A673 (cell line): ENCODE measurements around the gene ZNF778. TPM values are rescaled to one million over a fixed set of nuclear protein-coding genes. Genes with fewer than 3 reads are reported as not detected.

Experiments
- BruUV-seq: library from RNA; stranded (reverse); fragments of 400-500 nt; replicated peaks from 2 replicates; lab custom pipeline; 2021; lab: Mats Ljungman, UMichigan
- CTCF ChIA-PET: fragments of 300-600 bp; sonication (Branson Sonifier 250); formaldehyde crosslinking; loops from one replicate; lab custom pipeline; 2022; ENCODE audit warnings: antibody characterized with exemption; lab: Charles Lee
- POLR2A ChIA-PET: fragments of 300-600 bp; sonication (Branson Sonifier 250); formaldehyde crosslinking; loops from one replicate; lab custom pipeline; 2022; ENCODE audit warnings: antibody characterized with exemption; ENCODE audit not compliant: low non-redundant PET; lab: Charles Lee
- DNase-seq: peaks from one replicate; pipeline ENCODE4 v3.0.0-alpha.2; 2015; ENCODE audit warnings: low spot score
- H3K27ac ChIP-seq: fragments of 200-600 bp; sonication (generic); 2 replicates; pipeline ENCODE4 v1.5.1; 2016; ENCODE audit warnings: mixed run types, low read depth, mild to moderate bottlenecking, mixed read lengths, antibody characterized with exemption, low read length; ENCODE audit not compliant: poor library complexity, severe bottlenecking
- H3K27me3 ChIP-seq: fragments of 200-600 bp; sonication (generic); replicated peaks from 2 replicates; pipeline ENCODE4 v1.6.1; 2017; ENCODE audit warnings: mixed run types, low read depth, mild to moderate bottlenecking, mixed read lengths, antibody characterized with exemption, low read length; ENCODE audit not compliant: insufficient read depth, poor library complexity
- H3K36me3 ChIP-seq: fragments of 200-600 bp; sonication (generic); 2 replicates; pipeline ENCODE4 v1.6.1; 2016; ENCODE audit warnings: mixed run types, mild to moderate bottlenecking, mixed read lengths, antibody characterized with exemption, low read length; ENCODE audit not compliant: insufficient read depth, poor library complexity, severe bottlenecking
- H3K4me1 ChIP-seq: fragments of 200-600 bp; sonication (generic); 2 replicates; pipeline ENCODE4 v1.6.1; 2017; ENCODE audit warnings: mixed run types, mild to moderate bottlenecking, mixed read lengths, antibody characterized with exemption, low read length; ENCODE audit not compliant: insufficient read depth, poor library complexity, severe bottlenecking
- H3K4me3 ChIP-seq: fragments of 200-600 bp; sonication (generic); 2 replicates; pipeline ENCODE4 v1.5.1; 2016; ENCODE audit warnings: low read depth, mixed run types, mild to moderate bottlenecking, mixed read lengths, low read length; ENCODE audit not compliant: poor library complexity, severe bottlenecking
- H3K9me3 ChIP-seq: fragments of 200-600 bp; sonication (generic); 2 replicates; pipeline ENCODE4 v1.6.1; 2016; ENCODE audit warnings: mixed run types, low read depth, mild to moderate bottlenecking, mixed read lengths, antibody characterized with exemption, low read length; ENCODE audit not compliant: poor library complexity, severe bottlenecking
- CTCF ChIP-seq: fragments of 300-800, 200-600 bp; sonication (generic); conservative IDR thresholded peaks from 2 replicates; pipeline ENCODE4 v1.5.1; 2017; ENCODE audit warnings: low read depth, mild to moderate bottlenecking, antibody characterized with exemption, low read length, moderate library complexity, mixed read lengths
- EZH2 ChIP-seq: fragments of 200-600 bp; sonication (generic); IDR thresholded peaks from 2 replicates; pipeline ENCODE4 v1.6.1; 2017; ENCODE audit warnings: borderline replicate concordance, low read depth, mild to moderate bottlenecking, mixed read lengths, antibody characterized with exemption, low read length; ENCODE audit not compliant: poor library complexity, severe bottlenecking
- intact Hi-C: fragments of 100-400 bp; cut with micrococcal nuclease; formaldehyde crosslinking; loops from one replicate; pipeline ENCODE4 v1.10.0; 2022; ENCODE audit not compliant: unreplicated experiment
- total RNA-seq: library from RNA; stranded (reverse); gene quantifications from 2 replicates; pipeline ENCODE4 v1.2.3, GENCODE V29; 2021

ZNF778 gene
- total RNA-seq, 1 experiment from 2014 or later = 14.0 TPM

GRCh38 chr16:89201439-89202377 is 15.8 kb upstream of the ZNF778 start:
- Histone ChIP-seq H3K4me1 (peaks cover 7% of the 10 kb centered on the region), H3K4me3 (peak overlapping the region; percentile 38), H3K27ac (no peak overlapping the region), H3K36me3 (no peaks in the 10 kb centered on the region), H3K27me3 (peaks cover 30% of the 10 kb centered on the region), H3K9me3 (no peaks in the 10 kb centered on the region)
- CTCF ChIA-PET = interaction anchor here (0.7 kb wide), 1 partner anchor 1247 kb away, joined by 8 read pairs; no protein-coding TSS in a partner anchor
- POLR2A ChIA-PET = no interaction called here
- no TSS peak for BruUV-seq
- DNase-seq = peak; percentile 85
- intact Hi-C loops = no loop called here
- TF ChIP-seq EZH2 (no peak), CTCF (no peak)

GRCh38 chr16:89202422-89203215 is 14.9 kb upstream of the ZNF778 start:
- Histone ChIP-seq H3K4me1 (peaks cover 7% of the 10 kb centered on the region), H3K27me3 (peaks cover 30% of the 10 kb centered on the region), H3K4me3 (peak overlapping the region; percentile 38), H3K36me3 (no peaks in the 10 kb centered on the region), H3K9me3 (no peaks in the 10 kb centered on the region), H3K27ac (no peak overlapping the region)
- intact Hi-C loops = no loop called here
- DNase-seq = no peak
- ChIA-PET CTCF (no interaction called here), POLR2A (no interaction called here)
- BruUV-seq = no TSS peak
- TF ChIP-seq CTCF (no peak), EZH2 (no peak)

- H3K4me3 ChIP-seq = no peak overlapping the region
- no TSS peak for BruUV-seq
- POLR2A ChIA-PET = no interaction called here
- no peaks in the 10 kb centered on the region for H3K9me3 ChIP-seq
- H3K27me3 ChIP-seq = peaks cover 19% of the 10 kb centered on the region
- no peak for DNase-seq
- no peaks in the 10 kb centered on the region for H3K36me3 ChIP-seq
- no peaks in the 10 kb centered on the region for H3K4me1 ChIP-seq
- intact Hi-C loops = no loop called here
- no peak overlapping the region for H3K27ac ChIP-seq
- CTCF ChIA-PET = no interaction called here
- TF ChIP-seq CTCF (no peak), EZH2 (no peak)
Observed at GRCh38 chr16:89207993-89208392, 9.5 kb upstream of the ZNF778 start.
